Measurements from ENCODE around the gene SPDYE1.
"Not testable (repeated sequence)": the region's sequence is repeated elsewhere in the genome, so short reads cannot be mapped to it uniquely, and the experiment has no call there.

SPDYE1 gene

GRCh38 chr7:43997532-43997931, at the start of gene SPDYE1:
TSS of gene SPDYE1 (plus strand) at chr7:43997897. CDS start at chr7:43999950, 2,053 bp downstream.
- in situ Hi-C loops (cut with MboI; ENCODE audit: low sequenced_read_pairs): not testable (repeated sequence)

- in situ Hi-C loops (cut with MboI; ENCODE audit: low sequenced_read_pairs): no loop called here
These were observed 45.7 kb upstream of the SPDYE1 start for GRCh38 chr7:43952028-43952427.

DNA sequence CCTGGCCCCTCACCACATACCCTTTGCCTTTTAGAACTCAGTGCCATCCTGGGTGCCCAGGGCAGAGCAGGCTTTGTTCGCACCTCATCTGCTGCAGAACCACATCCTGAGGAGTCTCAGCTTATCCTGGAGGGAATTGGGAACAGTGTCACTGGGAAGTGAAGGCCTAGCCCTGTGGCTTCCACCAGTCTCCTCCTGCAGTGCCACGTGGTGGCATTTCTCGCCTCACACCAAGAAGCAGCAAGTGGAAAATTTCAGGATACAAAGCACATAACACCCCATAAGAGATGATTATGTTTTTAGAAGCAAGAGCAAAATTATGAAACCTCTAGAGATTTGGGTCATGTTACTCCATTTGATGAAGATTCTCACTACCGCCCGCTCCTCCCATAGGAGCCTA, 44.6 kb upstream of the SPDYE1 start:
- in situ Hi-C loops (cut with MboI; ENCODE audit: low sequenced_read_pairs): no loop called here

- in situ Hi-C loops (cut with MboI; ENCODE audit: low sequenced_read_pairs): no loop called here
These were observed 43.0 kb upstream of the SPDYE1 start for GRCh38 chr7:43954524-43955228.

- in situ Hi-C loops (cut with MboI; ENCODE audit: low sequenced_read_pairs): no loop called here
These were observed 41.7 kb upstream of the SPDYE1 start for GRCh38 chr7:43956027-43956426.

- in situ Hi-C loops (cut with MboI; ENCODE audit: low sequenced_read_pairs): no loop called here
These were observed 36.8 kb upstream of the SPDYE1 start for GRCh38 chr7:43960933-43961332.

GRCh38 chr7:43966392-43966791, 31.3 kb upstream of the SPDYE1 start:
- in situ Hi-C loops (cut with MboI; ENCODE audit: low sequenced_read_pairs): not testable (repeated sequence)

- in situ Hi-C loops (cut with MboI; ENCODE audit: low sequenced_read_pairs): not testable (repeated sequence)
These were observed 29.3 kb upstream of the SPDYE1 start for GRCh38 chr7:43968172-43969040.

DNA sequence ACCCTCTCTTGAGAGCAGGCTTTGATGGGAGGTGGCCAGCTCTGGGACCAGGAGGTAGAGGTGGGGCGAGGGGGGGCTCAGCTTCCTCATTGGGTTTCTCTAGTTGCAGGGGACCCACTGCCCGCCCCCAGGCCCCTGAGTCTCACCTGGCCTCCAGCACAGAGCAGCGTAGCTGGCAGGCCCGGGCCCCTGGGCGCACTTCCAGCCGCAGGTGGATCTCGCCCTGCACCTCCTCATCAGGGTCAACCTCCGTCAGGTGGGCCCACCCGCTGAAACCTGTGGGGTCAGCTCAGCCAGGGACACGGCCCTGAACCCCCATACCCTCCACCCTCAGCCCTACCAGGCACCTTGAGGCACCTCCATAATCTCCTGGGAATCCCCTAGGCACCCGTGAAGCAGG, 28.1 kb upstream of the SPDYE1 start:
- in situ Hi-C loops (cut with MboI; ENCODE audit: low sequenced_read_pairs): not testable (repeated sequence)

DNA sequence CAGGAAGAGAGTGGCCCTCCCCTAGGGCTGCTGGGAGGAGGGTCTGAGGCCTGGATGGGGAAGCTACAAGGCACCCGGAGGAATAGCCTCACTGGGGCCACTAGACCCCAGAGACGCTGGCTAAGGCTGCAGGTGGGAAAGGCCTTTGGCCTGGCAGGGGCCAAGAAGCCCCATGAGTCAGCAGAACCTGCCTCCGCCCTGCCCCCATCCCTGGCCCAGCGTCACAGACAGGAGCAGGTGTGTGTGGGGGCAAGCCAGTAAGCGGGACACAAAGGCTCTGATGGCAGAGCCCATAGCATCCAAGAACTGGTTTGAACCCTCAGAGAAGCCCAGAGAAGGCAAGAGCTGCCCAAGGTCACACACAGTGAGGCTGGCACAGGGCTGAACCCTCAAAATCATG, 27.0 kb upstream of the SPDYE1 start:
- in situ Hi-C loops (cut with MboI; ENCODE audit: low sequenced_read_pairs): not testable (repeated sequence)

DNA sequence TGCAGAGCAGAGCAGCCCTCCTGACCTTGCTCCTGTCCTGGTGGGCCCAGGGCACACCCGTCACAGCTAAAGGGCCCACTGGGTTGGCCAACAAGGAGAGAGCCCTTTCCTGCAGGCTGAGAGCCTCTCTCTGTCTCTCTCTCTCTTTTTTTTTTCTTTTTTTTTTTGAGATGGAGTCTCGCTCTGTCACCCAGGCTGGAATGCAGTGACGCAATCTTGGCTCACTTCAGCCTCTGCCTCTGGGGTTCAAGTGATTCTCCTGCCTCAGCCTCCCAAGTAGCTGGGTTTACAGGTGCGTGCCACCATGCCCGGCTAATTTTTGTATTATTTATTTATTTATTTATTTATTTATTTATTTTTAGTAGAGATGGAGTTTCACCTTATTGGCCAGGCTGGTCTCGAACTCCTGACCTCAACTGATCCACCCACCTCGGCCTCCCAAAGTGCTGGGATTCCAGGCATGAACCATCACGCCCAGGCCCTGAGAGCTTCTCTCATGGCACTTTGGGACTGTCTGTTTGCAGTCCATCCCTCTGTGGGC, 23.6 kb upstream of the SPDYE1 start:
- in situ Hi-C loops (cut with MboI; ENCODE audit: low sequenced_read_pairs): not testable (repeated sequence)

DNA sequence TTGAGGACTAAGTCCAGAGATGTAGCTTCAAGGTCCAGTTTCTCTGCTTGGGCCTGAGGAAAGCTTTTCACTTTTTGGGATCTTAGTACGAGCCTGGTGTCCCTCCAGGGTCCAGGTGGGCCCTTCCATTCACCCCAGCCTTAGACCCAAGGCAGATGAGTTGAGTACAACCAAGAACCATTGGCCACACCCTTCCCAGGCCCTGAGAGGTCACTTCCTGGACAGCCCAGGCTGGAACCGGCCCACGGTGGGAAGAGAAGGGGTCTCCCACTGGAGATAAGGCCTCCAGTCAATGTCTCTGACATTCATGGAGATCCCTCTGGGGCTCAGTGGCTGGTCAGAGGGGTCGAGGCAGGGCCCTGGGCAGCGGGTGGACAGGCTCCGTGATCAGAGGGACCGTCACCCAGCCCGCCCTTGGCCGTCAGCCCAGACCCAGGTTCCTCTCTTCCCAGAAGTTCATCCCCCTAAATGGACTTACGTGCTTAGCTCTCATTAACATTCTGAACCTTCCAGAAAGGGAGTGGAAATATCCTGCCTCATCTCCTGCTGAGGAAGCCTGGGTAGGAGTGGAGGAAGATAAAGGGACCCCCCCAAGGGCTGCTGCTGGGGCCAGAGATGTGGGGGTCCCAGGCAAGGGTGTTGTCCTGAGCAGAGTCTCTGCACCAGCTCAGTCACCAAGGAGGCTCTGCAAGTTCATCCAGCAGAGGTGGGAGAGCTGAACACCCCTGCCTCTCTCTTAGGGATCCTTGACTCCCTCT, 22.8 kb upstream of the SPDYE1 start:
- in situ Hi-C loops (cut with MboI; ENCODE audit: low sequenced_read_pairs): not testable (repeated sequence)

DNA sequence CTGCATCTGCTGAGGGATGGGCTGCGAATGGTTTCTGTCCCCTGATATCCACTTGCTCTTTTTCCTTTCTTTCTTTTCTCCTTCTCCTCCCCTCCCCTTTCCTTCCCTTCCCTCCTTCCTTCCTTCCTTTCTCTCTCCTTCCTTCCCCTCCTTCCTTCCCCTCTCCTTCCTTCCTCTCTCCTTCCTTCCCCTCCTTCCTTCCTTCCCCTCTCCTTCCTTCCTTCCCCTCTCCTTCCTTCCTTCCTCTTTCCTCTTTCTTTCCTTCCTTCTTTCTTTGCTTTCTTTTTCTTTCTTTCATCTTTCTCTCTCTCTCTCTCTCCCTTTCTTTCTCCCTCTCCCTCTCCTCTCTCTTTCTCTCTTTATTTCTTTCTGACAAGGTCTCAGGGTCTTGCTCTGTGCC, 20.2 kb upstream of the SPDYE1 start:
- in situ Hi-C loops (cut with MboI; ENCODE audit: low sequenced_read_pairs): no loop called here

GRCh38 chr7:43978102-43978501, 19.6 kb upstream of the SPDYE1 start:
- in situ Hi-C loops (cut with MboI; ENCODE audit: low sequenced_read_pairs): not testable (repeated sequence)

- in situ Hi-C loops (cut with MboI; ENCODE audit: low sequenced_read_pairs): not testable (repeated sequence)
These were observed 14.8 kb upstream of the SPDYE1 start for GRCh38 chr7:43982848-43983247.

DNA sequence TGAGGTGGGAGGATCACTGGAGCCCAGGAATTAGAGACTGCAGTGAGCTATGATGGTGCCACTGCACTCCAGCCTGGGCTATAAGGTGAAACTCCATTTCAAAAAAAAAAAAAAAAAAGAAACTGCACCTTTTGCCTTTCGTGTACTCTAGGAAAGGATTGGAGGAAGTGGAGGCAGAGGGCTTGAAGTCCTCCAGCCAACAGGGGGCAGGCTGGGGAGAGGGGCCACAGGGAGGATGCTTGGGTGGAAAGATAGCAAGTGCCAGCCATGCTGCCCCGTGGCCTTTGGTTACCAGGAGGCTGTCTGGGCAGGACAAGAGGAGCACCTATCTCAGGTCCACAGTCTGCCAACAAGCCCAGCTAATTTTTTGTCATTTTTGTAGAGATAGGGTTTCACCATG, 14.0 kb upstream of the SPDYE1 start:
- in situ Hi-C loops (cut with MboI; ENCODE audit: low sequenced_read_pairs): not testable (repeated sequence)

DNA sequence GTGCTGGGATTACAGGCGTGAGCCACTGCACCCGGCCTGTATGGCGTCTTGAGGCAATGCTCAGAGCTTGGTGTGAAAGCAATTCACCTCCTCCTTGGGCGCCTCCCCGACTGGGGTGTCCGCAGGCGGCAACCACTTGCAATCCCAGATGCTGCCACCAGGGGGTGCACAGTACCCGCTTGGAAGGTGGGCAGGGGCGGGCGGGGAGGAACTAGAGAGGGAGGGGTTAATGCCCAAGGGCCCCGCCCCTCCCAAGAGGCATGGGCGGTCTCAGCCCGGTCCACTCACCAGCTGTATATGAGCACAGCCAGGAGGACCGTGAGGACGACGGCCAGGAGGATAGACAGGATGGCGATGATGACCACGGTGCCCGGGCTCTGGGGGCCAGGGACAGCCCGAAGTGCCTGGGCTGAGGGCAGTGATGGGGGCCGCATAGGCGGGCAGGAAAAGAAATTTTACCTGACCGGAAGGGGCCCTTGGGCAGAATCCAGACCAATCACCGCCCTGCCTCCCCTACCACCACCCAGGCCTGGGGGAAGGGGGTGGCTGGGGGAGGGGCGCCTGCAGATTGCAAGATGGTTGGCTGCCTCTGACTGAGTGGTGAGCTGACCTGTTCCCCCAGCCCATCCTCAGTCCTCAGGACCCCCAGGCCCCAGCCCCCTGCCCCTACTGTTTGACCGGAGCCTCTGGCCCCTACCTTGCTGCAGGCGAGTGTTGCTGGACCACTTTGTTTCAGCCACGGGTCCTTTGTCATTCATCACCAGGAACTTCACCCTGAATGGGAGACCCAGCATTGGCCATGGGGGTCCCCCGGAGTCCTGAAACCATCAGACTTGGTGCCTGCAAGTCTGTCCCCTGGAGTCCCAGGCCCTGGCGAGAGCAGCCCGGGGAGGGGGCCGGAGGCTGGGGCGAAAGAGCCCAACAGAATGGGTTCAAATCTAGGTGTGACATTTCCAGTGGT, 11.5 kb upstream of the SPDYE1 start:
- in situ Hi-C loops (cut with MboI; ENCODE audit: low sequenced_read_pairs): not testable (repeated sequence)

DNA sequence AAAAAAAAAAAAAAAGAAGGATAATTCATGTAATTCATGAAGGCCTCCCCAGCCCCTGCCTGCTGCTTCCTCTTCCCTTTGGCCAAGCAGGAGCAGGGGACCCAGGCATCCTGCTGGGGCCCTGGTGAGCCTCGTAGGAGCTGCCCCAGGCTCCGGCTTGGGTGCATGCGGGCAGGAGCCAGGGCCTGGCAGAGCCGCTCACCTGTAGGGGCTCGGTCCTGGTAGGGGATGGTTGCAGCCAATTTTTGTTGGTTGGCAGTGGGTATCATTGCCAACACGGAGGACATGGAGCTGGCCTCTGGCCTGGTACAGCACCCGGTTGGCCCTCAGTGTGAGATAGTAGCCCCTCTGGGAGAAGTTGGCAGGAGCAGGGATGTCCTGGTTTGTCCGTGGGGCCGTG, 10.2 kb upstream of the SPDYE1 start:
- in situ Hi-C loops (cut with MboI; ENCODE audit: low sequenced_read_pairs): not testable (repeated sequence)

DNA sequence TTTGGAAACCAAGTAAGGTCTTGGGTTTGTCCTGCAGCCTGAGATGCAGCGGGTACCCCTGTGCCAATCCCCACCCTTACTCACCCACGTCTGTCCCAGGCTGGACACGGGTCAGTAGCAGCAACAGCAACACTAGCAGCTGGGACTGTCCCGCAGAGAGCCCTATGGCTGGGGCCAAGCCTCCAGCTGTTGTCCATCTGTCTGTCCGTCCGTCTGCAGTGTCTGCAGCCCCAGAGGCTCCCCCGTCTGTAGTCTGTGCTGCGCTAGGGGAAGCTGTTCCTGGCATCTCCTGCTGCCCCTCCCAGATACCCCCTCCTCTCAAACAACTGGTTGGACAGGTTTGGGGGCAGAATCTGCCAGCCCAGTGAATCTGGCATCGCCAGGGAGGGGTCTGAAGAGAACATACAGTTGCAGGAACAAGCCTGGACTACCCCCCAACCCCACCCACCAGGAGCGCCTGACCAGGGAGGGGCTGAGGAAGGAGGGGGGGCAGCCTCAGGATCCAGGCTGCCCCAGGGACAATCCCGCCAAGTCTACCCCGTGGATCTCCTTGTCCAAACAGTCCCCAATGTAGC, 7.6 kb upstream of the SPDYE1 start:
- in situ Hi-C loops (cut with MboI; ENCODE audit: low sequenced_read_pairs): not testable (repeated sequence)

GRCh38 chr7:43990829-43991228, 6.9 kb upstream of the SPDYE1 start:
- in situ Hi-C loops (cut with MboI; ENCODE audit: low sequenced_read_pairs): not testable (repeated sequence)
